GM19240 (cell line): Measurements from ENCODE around the gene CRIP1.

Experiments used
- DNase-seq: peaks from one replicate; pipeline ENCODE4 v3.0.0; 2011; ENCODE audit warnings: low spot score; ENCODE audit not compliant: insufficient read length

The CRIP1 gene

GRCh38 chr14:105503935-105504692 lies 17.4 kb downstream of the CRIP1 start:
- no peak for DNase-seq

GRCh38 chr14:105505101-105505500 lies 18.4 kb downstream of the CRIP1 start:
- DNase-seq = no peak

GRCh38 chr14:105507247-105507646 lies 20.6 kb downstream of the CRIP1 start:
- no peak for DNase-seq

GRCh38 chr14:105508069-105508468 lies 21.4 kb downstream of the CRIP1 start:
- DNase-seq = no peak

GRCh38 chr14:105508601-105509000 lies 21.9 kb downstream of the CRIP1 start:
- no peak for DNase-seq

GRCh38 chr14:105517096-105517495 lies 30.4 kb downstream of the CRIP1 start:
- DNase-seq = no peak

GRCh38 chr14:105519946-105520698 lies 33.4 kb downstream of the CRIP1 start:
- DNase-seq = no peak

DNA sequence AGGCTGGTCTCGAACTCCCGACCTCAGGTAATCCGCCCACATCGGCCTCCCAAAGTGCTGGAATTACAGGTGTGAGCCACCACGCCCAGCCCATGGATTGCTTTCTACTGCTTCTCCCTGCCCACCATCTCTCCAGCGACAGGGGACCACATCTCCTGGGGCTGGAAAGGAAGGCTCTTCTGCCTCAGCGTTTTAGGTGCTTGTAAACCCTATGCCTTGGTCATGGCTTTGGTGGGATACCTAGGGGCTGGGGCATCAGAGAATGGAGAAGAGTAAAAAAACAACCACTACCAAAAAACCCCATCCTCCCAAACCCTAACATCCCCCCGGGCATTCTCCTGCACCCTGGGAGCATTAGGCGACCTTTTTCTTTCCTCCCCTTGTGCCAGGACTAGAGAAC lies 38.6 kb downstream of the CRIP1 start:
- DNase-seq = no peak

DNA sequence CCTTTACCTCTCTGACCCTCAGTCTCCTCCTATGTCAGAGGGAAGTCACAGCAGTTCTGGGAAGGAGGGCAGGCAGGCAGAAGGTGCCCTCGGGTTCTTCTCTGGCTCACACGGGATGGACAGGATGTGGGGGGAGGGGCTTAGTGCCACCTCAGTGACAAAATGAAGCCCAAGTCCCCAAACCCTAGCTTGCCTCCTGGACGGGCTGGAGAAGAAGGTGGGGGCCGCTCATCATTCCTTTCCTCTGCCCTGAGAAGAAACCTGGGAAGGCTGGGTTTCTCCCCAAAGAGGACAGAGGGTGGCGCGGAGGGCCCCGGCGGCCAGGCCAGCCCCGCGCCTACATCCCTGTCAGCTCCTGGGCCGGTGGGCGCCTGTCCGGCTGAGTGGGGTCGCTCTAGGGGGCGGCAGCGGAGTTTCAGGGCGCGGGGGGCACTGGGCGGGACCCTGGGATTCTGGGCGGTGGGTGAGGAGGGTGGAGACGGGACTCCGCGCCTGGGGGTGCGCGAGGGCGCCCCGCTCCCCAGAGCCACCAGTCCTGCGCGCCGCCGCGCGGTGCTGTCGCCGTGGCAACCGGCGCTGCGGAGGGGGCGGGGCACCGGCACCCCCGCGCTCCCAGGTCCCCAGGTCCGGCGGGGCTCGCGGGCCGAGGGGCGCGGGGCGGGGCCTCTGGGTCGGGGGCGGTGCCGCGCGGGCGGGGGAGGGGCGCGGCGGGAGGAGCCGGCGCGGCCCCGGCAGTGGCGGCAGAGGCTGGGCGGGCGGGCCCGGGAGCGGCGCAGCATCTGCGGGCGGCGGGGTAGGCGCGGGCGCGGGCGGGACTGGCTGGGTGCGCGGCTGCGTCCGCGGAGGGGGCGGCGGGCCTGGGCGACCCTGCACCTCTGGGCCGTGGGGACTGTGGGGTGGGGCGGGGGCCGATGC lies 39.4 kb downstream of the CRIP1 start, which contains the start of gene TMEM121:
TSS of gene TMEM121 (plus strand) at position 723 of the 915 bp plus-strand sequence. CDS start 2,252 bp downstream, outside the sequence.
- no peak for DNase-seq

GRCh38 chr14:105526776-105527380 lies 40.2 kb downstream of the CRIP1 start:
- no peak for DNase-seq

DNA sequence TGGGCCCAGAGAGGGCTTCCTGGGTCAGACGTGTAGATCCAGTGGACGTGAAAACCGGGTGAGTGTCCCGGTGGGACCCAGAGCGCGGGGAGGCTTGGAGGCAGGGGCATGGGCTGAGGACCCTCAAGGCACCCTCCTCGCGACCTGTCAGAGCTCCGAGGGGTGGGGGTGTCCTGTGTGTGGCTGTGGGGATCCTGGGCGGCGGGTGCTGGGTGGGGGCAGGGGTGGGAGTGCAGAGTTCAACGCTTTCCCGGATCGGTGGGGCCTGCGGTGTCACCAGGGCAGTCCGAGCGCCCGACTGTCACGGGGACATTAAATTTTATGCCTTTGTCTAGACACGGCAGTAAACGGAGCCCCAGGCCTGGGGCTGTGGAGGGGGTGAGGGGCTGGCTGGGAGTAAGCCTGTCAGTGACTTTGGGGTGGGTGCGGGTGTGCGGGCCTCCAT lies 40.7 kb downstream of the CRIP1 start:
- DNase-seq = no peak

GRCh38 chr14:105527826-105528585 lies 41.3 kb downstream of the CRIP1 start:
- DNase-seq = peak; percentile 92

GRCh38 chr14:105528586-105529318 lies 42.1 kb downstream of the CRIP1 start:
- no peak for DNase-seq

DNA sequence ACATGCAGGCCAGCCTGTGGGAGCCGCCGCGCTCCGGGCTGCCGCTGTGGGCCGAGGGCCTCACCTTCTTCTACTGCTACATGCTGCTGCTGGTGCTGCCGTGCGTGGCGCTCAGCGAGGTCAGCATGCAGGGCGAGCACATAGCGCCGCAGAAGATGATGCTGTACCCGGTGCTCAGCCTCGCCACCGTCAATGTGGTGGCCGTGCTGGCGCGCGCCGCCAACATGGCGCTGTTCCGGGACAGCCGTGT lies 42.6 kb downstream of the CRIP1 start:
- DNase-seq = no peak

GRCh38 chr14:105529569-105530284 lies 43.0 kb downstream of the CRIP1 start:
- no peak for DNase-seq

GRCh38 chr14:105530285-105531087 lies 43.8 kb downstream of the CRIP1 start:
- no peak for DNase-seq

GRCh38 chr14:105531088-105531893 lies 44.6 kb downstream of the CRIP1 start:
- no peak for DNase-seq
